Measurements from ENCODE around the gene GZMM.

GZMM gene

GRCh38 chr19:522726-523125 is 21.1 kb upstream of the GZMM start:
- CTCF ChIA-PET: interaction anchor here (1.2 to 3.2 kb wide), 2 partner anchors 9 to 12 kb away, joined by 5 to 23 read pairs; partner anchors contain the start of gene CDC34
- Histone ChIP-seq H3K27ac (ENCODE audit: extremely low read depth, low read depth, low read length) (no peak overlapping the region), H3K4me1 (ENCODE audit: control insufficient read depth, insufficient read depth, low read length) (no peaks in the 10 kb centered on the region), H3K4me3 (ENCODE audit: low read depth, low read length) (no peak overlapping the region), H3K9me3 (ENCODE audit: control insufficient read depth, insufficient read depth, low read depth, low read length) (no peaks in the 10 kb centered on the region), H3K36me3 (ENCODE audit: control insufficient read depth in 2 of 2, insufficient read depth in 1 of 2, low read length in 2 of 2) (no peaks in the 10 kb centered on the region)
- POLR2A ChIA-PET: interaction anchor here (1.9 kb wide), 1 partner anchor 9 kb away, joined by 13 read pairs; the partner anchor contains the start of gene CDC34
- TF ChIP-seq SP7 (tag by site-specific recombination; IDR thresholded peaks at IDR 0.05): no peak
- no peak for TF ChIP-seq ZSCAN18 (tag by site-specific recombination; IDR thresholded peaks at IDR 0.05)
- no peak for TF ChIP-seq ZNF211 (tag by site-specific recombination; IDR thresholded peaks at IDR 0.05; ENCODE audit: low read depth)
- no peak for TF ChIP-seq BCL6B (tag by site-specific recombination; IDR thresholded peaks at IDR 0.05)
- TF ChIP-seq ZFP41 (tag by site-specific recombination; IDR thresholded peaks at IDR 0.05; ENCODE audit: borderline replicate concordance): no peak
- no peak for TF ChIP-seq GLIS1 (tag by site-specific recombination; IDR thresholded peaks at IDR 0.05)
- TF ChIP-seq ZNF610 (tag by site-specific recombination; IDR thresholded peaks at IDR 0.05; ENCODE audit: borderline replicate concordance): no peak
- no peak for TF ChIP-seq ZNF280C (tag by site-specific recombination; IDR thresholded peaks at IDR 0.05)
- no peak for TF ChIP-seq BCL11B (tag by site-specific recombination; IDR thresholded peaks at IDR 0.05; ENCODE audit: low read depth)
- TF ChIP-seq ZNF791 (tag by site-specific recombination; IDR thresholded peaks at IDR 0.05): no peak
- no peak for TF ChIP-seq ZNF544 (tag by site-specific recombination; IDR thresholded peaks at IDR 0.05)
- no peak for TF ChIP-seq KLF10 (tag by site-specific recombination; IDR thresholded peaks at IDR 0.05)
- no peak for TF ChIP-seq ZNF664 (tag by site-specific recombination; IDR thresholded peaks at IDR 0.05)
- no peak for TF ChIP-seq ZNF76 (tag by site-specific recombination; IDR thresholded peaks at IDR 0.05; ENCODE audit: borderline replicate concordance, low read depth)
- TF ChIP-seq ZNF530 (tag by site-specific recombination; IDR thresholded peaks at IDR 0.05; ENCODE audit: low read depth): no peak
- TF ChIP-seq ZNF626 (tag by site-specific recombination; IDR thresholded peaks at IDR 0.05): no peak
- TF ChIP-seq ZNF132 (tag by site-specific recombination; IDR thresholded peaks at IDR 0.05; ENCODE audit: borderline replicate concordance): no peak
- TF ChIP-seq ZNF19 (tag by site-specific recombination; IDR thresholded peaks at IDR 0.05; ENCODE audit: low read depth): no peak
- TF ChIP-seq ZBTB7A (tag by site-specific recombination; IDR thresholded peaks at IDR 0.05; ENCODE audit: low read depth): no peak
- TF ChIP-seq ZNF18 (tag by site-specific recombination; IDR thresholded peaks at IDR 0.05): no peak
